SK-N-SH (cell line): ENCODE data around the gene PTRH2. TPM values are rescaled to one million over a fixed set of nuclear protein-coding genes. Genes with fewer than 3 reads are reported as not detected.

Experiments
- CTCF ChIA-PET: fragments of 300-600, 350-600 bp; formaldehyde crosslinking; extraction: SDS; loops from one replicate; lab custom pipeline; 2021; lab: Yijun Ruan, JAX
- POLR2A ChIA-PET: fragments of 350-600 bp; sonication (Branson Sonifier 250); formaldehyde crosslinking; extraction: SDS; loops from one replicate; lab custom pipeline; 2020; ENCODE audit warnings: antibody characterized with exemption, inconsistent platforms; lab: Yijun Ruan, JAX
- DNase-seq: peaks from one replicate; pipeline ENCODE4 v3.0.0; 2012
- H2AFZ ChIP-seq: fragments of 200-600 bp; sonication (generic); 2 replicates; pipeline ENCODE4 v1.8.1; 2016; ENCODE audit warnings: antibody characterized with exemption, mild to moderate bottlenecking, low read depth
- H3F3A ChIP-seq: fragments of 200-600 bp; sonication (generic); replicated peaks from 2 replicates; pipeline ENCODE3; 2016; ENCODE audit warnings: antibody characterized with exemption, mild to moderate bottlenecking; ENCODE audit not compliant: insufficient read depth
- H3K27ac ChIP-seq, 2 experiments: fragments of 200-500 bp in 1 of 2; fragments of 200-600 bp in 1 of 2; sonication (Bioruptor generic) in 1 of 2; sonication (generic), shearing (Covaris generic) in 1 of 2; 2 replicates each; pipeline versions ENCODE4 v1.5.1 to v1.6.1; 2014 to 2016; ENCODE audit warnings: low read depth in 2 of 2, inconsistent platforms in 1 of 2, low read length in 1 of 2, mild to moderate bottlenecking in 1 of 2, mixed read lengths in 1 of 2
- H3K27me3 ChIP-seq: fragments of 200-600 bp; sonication (generic), shearing (Covaris generic); 2 replicates; pipeline ENCODE4 v1.6.1; 2016; ENCODE audit warnings: mixed run types; ENCODE audit not compliant: insufficient read depth
- H3K36me3 ChIP-seq, 2 experiments: fragments of 200-500 bp in 1 of 2; fragments of 200-600 bp in 1 of 2; sonication (Bioruptor generic) in 1 of 2; sonication (generic) in 1 of 2; replicated peaks in 1 of 2; 2 replicates each; pipeline versions ENCODE3 to v1.5.1; 2014 to 2016; ENCODE audit warnings: low read length in 1 of 2, mild to moderate bottlenecking in 1 of 2; ENCODE audit not compliant: insufficient read depth in 2 of 2, control insufficient read depth in 1 of 2
- H3K4me1 ChIP-seq, 2 experiments: fragments of 200-500 bp in 1 of 2; fragments of 200-600 bp in 1 of 2; sonication (Bioruptor generic) in 1 of 2; sonication (generic), shearing (Covaris generic) in 1 of 2; 2 replicates each; pipeline versions ENCODE4 v1.5.1 to v1.6.1; 2014 to 2016; ENCODE audit warnings: low read depth in 1 of 2, low read length in 1 of 2, mixed run types in 1 of 2; ENCODE audit not compliant: insufficient read depth in 2 of 2, control insufficient read depth in 1 of 2
- H3K4me2 ChIP-seq: fragments of 200-600 bp; sonication (generic), shearing (Covaris generic); 2 replicates; pipeline ENCODE4 v1.6.1; 2017; ENCODE audit warnings: mixed run types
- H3K4me3 ChIP-seq, 2 experiments: fragments of 200-500 bp in 1 of 2; fragments of 200-600 bp in 1 of 2; sonication (Bioruptor generic) in 1 of 2; sonication (generic), shearing (Covaris generic) in 1 of 2; 2 replicates each; pipeline versions ENCODE4 v1.5.1 to v1.8.1; 2014 to 2016; ENCODE audit warnings: low read depth in 2 of 2, inconsistent platforms in 1 of 2, low read length in 1 of 2, mild to moderate bottlenecking in 1 of 2, mixed read lengths in 1 of 2, moderate library complexity in 1 of 2
- H3K79me2 ChIP-seq: fragments of 200-600 bp; sonication (generic); 2 replicates; pipeline ENCODE4 v1.8.1; 2017; ENCODE audit warnings: mild to moderate bottlenecking; ENCODE audit not compliant: insufficient read depth
- H3K9ac ChIP-seq: fragments of 200-600 bp; sonication (generic); 2 replicates; pipeline ENCODE4 v1.6.1; 2017; ENCODE audit warnings: mixed run types
- H3K9me2 ChIP-seq: fragments of 200-600 bp; sonication (generic); 2 replicates; pipeline ENCODE4 v1.6.1; 2017; ENCODE audit warnings: mixed run types
- H3K9me3 ChIP-seq: fragments of 200-600 bp; sonication (generic); 2 replicates; pipeline ENCODE4 v1.6.1; 2017; ENCODE audit warnings: mixed run types, mild to moderate bottlenecking, moderate library complexity
- H4K20me1 ChIP-seq: fragments of 200-600 bp; sonication (generic); 2 replicates; pipeline ENCODE4 v1.6.1; 2017; ENCODE audit warnings: mild to moderate bottlenecking, mixed run types; ENCODE audit not compliant: insufficient read depth
- CHD2 ChIP-seq: fragments of 150-350 bp; IDR thresholded peaks from 2 replicates; pipeline ENCODE4 v1.6.1; 2018; ENCODE audit warnings: low read length; ENCODE audit not compliant: partially characterized antibody
- EZH2phosphoT487 ChIP-seq: fragments of 200-600 bp; sonication (generic); IDR thresholded peaks from 2 replicates; pipeline ENCODE4 v1.6.1; 2017; ENCODE audit warnings: low read depth, mixed run types, mild to moderate bottlenecking, antibody characterized with exemption, moderate library complexity, borderline replicate concordance
- FOXJ3 ChIP-seq: sonication (generic); formaldehyde crosslinking; IDR thresholded peaks from 2 replicates; pipeline ENCODE4 v1.5.1; 2020; ENCODE audit warnings: mild to moderate bottlenecking, missing genetic modification reagents
- GATA2 ChIP-seq: sonication (generic); formaldehyde crosslinking; IDR thresholded peaks from 2 replicates; pipeline ENCODE4 v1.5.0; 2020; ENCODE audit warnings: mild to moderate bottlenecking, missing genetic modification reagents
- JUND ChIP-seq: IDR thresholded peaks from 2 replicates; pipeline ENCODE4 v1.4.0; 2012
- MEF2A ChIP-seq: IDR thresholded peaks from 2 replicates; pipeline ENCODE4 v1.4.0; 2012; ENCODE audit warnings: low read depth, borderline replicate concordance
- POLR2AphosphoS5 ChIP-seq: IDR thresholded peaks from 2 replicates; pipeline ENCODE4 v1.6.1; 2012; ENCODE audit warnings: low read depth, low read length
- RAD21 ChIP-seq: IDR thresholded peaks from 2 replicates; pipeline ENCODE4 v1.6.1; 2012; ENCODE audit warnings: mild to moderate bottlenecking, low read length
- RCOR1 ChIP-seq: fragments of 150-350 bp; IDR thresholded peaks from 2 replicates; pipeline ENCODE4 v1.6.1; 2017; ENCODE audit warnings: antibody characterized with exemption, low read length
- RFX5 ChIP-seq: IDR thresholded peaks from 2 replicates; pipeline ENCODE4 v1.6.1; 2012; ENCODE audit warnings: mild to moderate bottlenecking, improper control_type of control experiment, low read length
- RXRA ChIP-seq: IDR thresholded peaks from 2 replicates; pipeline ENCODE4 v1.4.0; 2012; ENCODE audit warnings: low read depth, mild to moderate bottlenecking, borderline replicate concordance
- TAF1 ChIP-seq: IDR thresholded peaks from 2 replicates; pipeline ENCODE4 v1.6.1; 2012; ENCODE audit warnings: low read depth, mild to moderate bottlenecking, low read length, moderate library complexity, borderline replicate concordance
- TEAD4 ChIP-seq: IDR thresholded peaks from 2 replicates; pipeline ENCODE4 v1.4.0; 2012; ENCODE audit warnings: mild to moderate bottlenecking, borderline replicate concordance; ENCODE audit not compliant: insufficient read depth
- YY1 ChIP-seq: IDR thresholded peaks from 2 replicates; pipeline ENCODE4 v1.4.0; 2012; ENCODE audit warnings: low read depth, mild to moderate bottlenecking
- WGBS: methylation state at CpG from one replicate; pipeline ENCODE4 v1.1.6; 2017; ENCODE audit warnings: low lambda C conversion rate; 5-methylcytosine and 5-hydroxymethylcytosine counted together
- polyA plus RNA-seq, 3 experiments: library from polyadenylated mRNA; depleted of rRNA; stranded (reverse); fragments of >200 nt; gene quantifications; 2 replicates each; pipeline ENCODE4 v1.2.3, GENCODE V29; 2012
- TF ChIP-seq, protein P1 (sequence below): fragments of 200-600 bp; sonication (generic); IDR thresholded peaks from 2 replicates; pipeline ENCODE4 v1.6.1; 2017; ENCODE audit warnings: antibody characterized with exemption, mild to moderate bottlenecking, moderate library complexity
- TF ChIP-seq, protein P2 (sequence below): fragments of 150-350 bp; IDR thresholded peaks from 2 replicates; pipeline ENCODE4 v1.6.1; 2017; ENCODE audit warnings: antibody characterized with exemption, low read length, low read depth, borderline replicate concordance
- TF ChIP-seq, protein P3 (sequence below): IDR thresholded peaks from 2 replicates; pipeline ENCODE4 v1.4.0; 2012; ENCODE audit warnings: low read depth

PTRH2 gene
- polyA plus RNA-seq, 1 of the 3 experiments (the other 2 are of a cell fraction) = 101 TPM

DNA sequence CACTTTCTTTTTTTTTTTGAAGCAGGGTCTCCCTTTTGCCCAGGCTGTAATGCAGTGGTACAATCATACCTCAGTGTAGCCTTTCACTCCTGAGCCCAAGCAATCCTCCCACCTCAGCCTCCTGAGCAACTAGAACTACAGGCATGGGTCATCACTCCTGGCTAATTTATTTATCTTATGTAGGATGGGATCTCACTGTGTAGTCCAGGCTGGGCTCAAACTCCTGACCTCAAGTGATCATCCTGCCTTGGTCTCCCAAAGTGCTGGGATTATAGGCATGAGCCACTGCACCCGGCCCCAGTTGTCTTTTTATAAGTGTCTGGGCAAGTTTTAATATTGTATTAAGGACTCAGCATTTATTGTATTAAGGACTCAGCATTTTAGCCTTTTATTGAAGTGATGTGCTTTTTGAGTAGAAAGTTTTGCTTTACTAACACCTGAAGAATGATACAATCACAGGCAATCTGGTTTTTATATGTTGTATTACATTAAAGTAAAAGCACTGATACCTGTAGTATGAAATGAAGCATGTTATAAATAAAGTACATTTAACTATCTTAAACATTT, 23.1 kb upstream of the PTRH2 start:
- DNase-seq = no peak
- Histone ChIP-seq H3K9me2 (no peaks in the 10 kb centered on the region), H3K4me3 (no peak overlapping the region), H3F3A (peaks cover 11% of the 10 kb centered on the region), H3K9me3 (no peaks in the 10 kb centered on the region), H3K9ac (no peak overlapping the region), H2AFZ (no peak overlapping the region), H3K27ac (no peak overlapping the region), H3K79me2 (peaks cover 74% of the 10 kb centered on the region), H4K20me1 (peaks cover 3% of the 10 kb centered on the region; the same call in 1 of the 2 replicates), H3K36me3 (peaks cover 3 to 36% of the 10 kb centered on the region in 2 experiments), H3K4me2 (no peak overlapping the region), H3K4me1 (no peaks in the 10 kb centered on the region), H3K27me3 (no peaks in the 10 kb centered on the region)
- WGBS = 90% methylated on average over 1 of the region's 1 CpG
- TF ChIP-seq, protein P1, sequence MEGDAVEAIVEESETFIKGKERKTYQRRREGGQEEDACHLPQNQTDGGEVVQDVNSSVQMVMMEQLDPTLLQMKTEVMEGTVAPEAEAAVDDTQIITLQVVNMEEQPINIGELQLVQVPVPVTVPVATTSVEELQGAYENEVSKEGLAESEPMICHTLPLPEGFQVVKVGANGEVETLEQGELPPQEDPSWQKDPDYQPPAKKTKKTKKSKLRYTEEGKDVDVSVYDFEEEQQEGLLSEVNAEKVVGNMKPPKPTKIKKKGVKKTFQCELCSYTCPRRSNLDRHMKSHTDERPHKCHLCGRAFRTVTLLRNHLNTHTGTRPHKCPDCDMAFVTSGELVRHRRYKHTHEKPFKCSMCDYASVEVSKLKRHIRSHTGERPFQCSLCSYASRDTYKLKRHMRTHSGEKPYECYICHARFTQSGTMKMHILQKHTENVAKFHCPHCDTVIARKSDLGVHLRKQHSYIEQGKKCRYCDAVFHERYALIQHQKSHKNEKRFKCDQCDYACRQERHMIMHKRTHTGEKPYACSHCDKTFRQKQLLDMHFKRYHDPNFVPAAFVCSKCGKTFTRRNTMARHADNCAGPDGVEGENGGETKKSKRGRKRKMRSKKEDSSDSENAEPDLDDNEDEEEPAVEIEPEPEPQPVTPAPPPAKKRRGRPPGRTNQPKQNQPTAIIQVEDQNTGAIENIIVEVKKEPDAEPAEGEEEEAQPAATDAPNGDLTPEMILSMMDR = no peak
- TF ChIP-seq MEF2A = no peak
- no peak for TF ChIP-seq TEAD4
- POLR2A ChIA-PET = no interaction called here
- CTCF ChIA-PET = interaction anchor here (1.0 kb wide), 1 partner anchor 22 kb away, joined by 3 read pairs; no protein-coding TSS in a partner anchor

DNA sequence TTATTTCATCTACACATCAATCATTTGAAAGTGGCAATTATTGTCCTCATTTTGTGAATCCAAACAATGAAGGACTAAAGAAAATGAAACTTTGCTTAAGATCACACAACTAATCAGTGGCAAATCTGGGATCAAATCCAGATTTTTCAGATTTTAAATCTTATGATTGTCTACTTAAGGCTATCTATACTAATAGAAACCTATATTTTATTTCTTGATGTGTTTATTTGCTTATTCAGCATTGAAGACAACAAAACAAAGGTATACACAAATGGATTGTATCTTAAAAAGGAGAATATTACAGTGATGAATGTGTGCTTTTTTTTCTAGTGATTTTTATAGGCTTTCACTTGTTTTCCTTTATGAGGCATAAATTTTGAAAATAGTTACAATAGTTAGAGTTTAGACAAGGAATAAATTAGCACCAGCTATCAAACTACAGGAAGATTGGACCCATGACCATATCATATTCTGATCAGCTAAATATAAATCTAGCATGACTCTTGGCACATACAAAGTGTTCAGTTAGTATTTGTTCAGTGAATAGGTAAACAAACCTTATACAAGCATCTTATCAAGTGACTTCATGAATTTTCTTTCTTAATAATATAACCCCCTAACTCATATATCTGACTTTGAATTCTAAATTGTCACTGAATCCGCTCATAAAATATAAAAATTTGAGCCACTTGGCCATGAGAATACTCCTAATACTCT, 20.7 kb upstream of the PTRH2 start:
- Histone ChIP-seq H3K4me3 (no peak overlapping the region), H3F3A (peaks cover 11% of the 10 kb centered on the region), H3K4me1 (no peaks in the 10 kb centered on the region), H4K20me1 (peaks cover 3% of the 10 kb centered on the region; the same call in 1 of the 2 replicates), H3K9me3 (no peaks in the 10 kb centered on the region), H3K4me2 (no peak overlapping the region), H3K79me2 (peaks cover 85% of the 10 kb centered on the region), H3K9me2 (no peaks in the 10 kb centered on the region), H3K27ac (no peak overlapping the region), H3K36me3 (peaks cover 0 to 16% of the 10 kb centered on the region in 2 experiments), H3K9ac (no peak overlapping the region), H3K27me3 (no peaks in the 10 kb centered on the region), H2AFZ (no peak overlapping the region)
- POLR2A ChIA-PET = no interaction called here
- DNase-seq = no peak
- no peak for TF ChIP-seq JUND
- TF ChIP-seq GATA2 (CRISPR knock-in tag) = no peak
- no peak for TF ChIP-seq RFX5
- TF ChIP-seq TEAD4 = no peak
- TF ChIP-seq TAF1 = no peak
- TF ChIP-seq RXRA = no peak
- no peak for TF ChIP-seq YY1
- TF ChIP-seq RCOR1 = no peak
- no peak for TF ChIP-seq CHD2
- TF ChIP-seq EZH2phosphoT487 = no peak
- TF ChIP-seq, protein P2, sequence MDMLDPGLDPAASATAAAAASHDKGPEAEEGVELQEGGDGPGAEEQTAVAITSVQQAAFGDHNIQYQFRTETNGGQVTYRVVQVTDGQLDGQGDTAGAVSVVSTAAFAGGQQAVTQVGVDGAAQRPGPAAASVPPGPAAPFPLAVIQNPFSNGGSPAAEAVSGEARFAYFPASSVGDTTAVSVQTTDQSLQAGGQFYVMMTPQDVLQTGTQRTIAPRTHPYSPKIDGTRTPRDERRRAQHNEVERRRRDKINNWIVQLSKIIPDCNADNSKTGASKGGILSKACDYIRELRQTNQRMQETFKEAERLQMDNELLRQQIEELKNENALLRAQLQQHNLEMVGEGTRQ = no peak
- TF ChIP-seq POLR2AphosphoS5 = no peak
- TF ChIP-seq, protein P3, sequence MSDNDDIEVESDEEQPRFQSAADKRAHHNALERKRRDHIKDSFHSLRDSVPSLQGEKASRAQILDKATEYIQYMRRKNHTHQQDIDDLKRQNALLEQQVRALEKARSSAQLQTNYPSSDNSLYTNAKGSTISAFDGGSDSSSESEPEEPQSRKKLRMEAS = no peak
- TF ChIP-seq FOXJ3 (CRISPR knock-in tag) = no peak
- no peak for TF ChIP-seq RAD21
- CTCF ChIA-PET = interaction anchor here (1.9 kb wide), 1 partner anchor 19 kb away, joined by 6 read pairs; no protein-coding TSS in a partner anchor
- 95% methylated on average over 1 of the region's 1 CpG for WGBS
